Neuronal stem cell (in vitro differentiated cells): ENCODE data around the gene MKNK1.

Experiments
- DNase-seq: peaks from one replicate; pipeline ENCODE4 v3.0.0-alpha.2; 2013; ENCODE audit warnings: low spot score
- H2AFZ ChIP-seq: one replicate; pipeline ENCODE4 v1.6.1; 2013; ENCODE audit warnings: mild to moderate bottlenecking, low read length, inconsistent platforms
- H2AK5ac ChIP-seq: 2 replicates; pipeline ENCODE4 v1.6.1; 2013; ENCODE audit warnings: low read depth, mild to moderate bottlenecking, inconsistent platforms, low read length, moderate library complexity, mixed read lengths
- H2BK120ac ChIP-seq: 2 replicates; pipeline ENCODE4 v1.6.1; 2013; ENCODE audit warnings: low read depth, mild to moderate bottlenecking, inconsistent platforms, low read length, moderate library complexity, mixed read lengths
- H2BK12ac ChIP-seq: one replicate; pipeline ENCODE4 v1.6.1; 2013; ENCODE audit warnings: low read length, inconsistent platforms
- H2BK15ac ChIP-seq: 2 replicates; pipeline ENCODE4 v1.6.1; 2013; ENCODE audit warnings: mild to moderate bottlenecking, low read length, inconsistent platforms, mixed read lengths
- H2BK5ac ChIP-seq: one replicate; pipeline ENCODE4 v1.6.1; 2013; ENCODE audit warnings: inconsistent platforms, mild to moderate bottlenecking, low read length, moderate library complexity
- H3K14ac ChIP-seq: one replicate; pipeline ENCODE4 v1.6.1; 2013; ENCODE audit warnings: low read length, inconsistent platforms
- H3K18ac ChIP-seq: 2 replicates; pipeline ENCODE4 v1.6.1; 2013; ENCODE audit warnings: low read length, inconsistent platforms
- H3K23ac ChIP-seq: 2 replicates; pipeline ENCODE4 v1.6.1; 2013; ENCODE audit warnings: low read depth, mild to moderate bottlenecking, mixed read lengths, low read length, inconsistent platforms; ENCODE audit not compliant: poor library complexity
- H3K27ac ChIP-seq: replicated peaks from 3 replicates; pipeline ENCODE4 v1.5.1; 2013; ENCODE audit warnings: low read length, inconsistent platforms
- H3K27me3 ChIP-seq, 3 experiments: 2 replicates each; pipeline ENCODE4 v1.6.1; 2013; ENCODE audit warnings: low read length in 3 of 3, mild to moderate bottlenecking in 2 of 3, inconsistent platforms in 1 of 3, low read depth in 1 of 3, mixed read lengths in 1 of 3, moderate library complexity in 1 of 3; ENCODE audit not compliant: control insufficient read depth in 3 of 3, insufficient read depth in 3 of 3
- H3K36me3 ChIP-seq, 2 donors: replicated peaks in 1 of 2; 2 replicates each; pipeline ENCODE4 v1.6.1; 2013; ENCODE audit warnings: low read length in 2 of 2; ENCODE audit not compliant: control insufficient read depth in 2 of 2, insufficient read depth in 2 of 2
- H3K4ac ChIP-seq: 2 replicates; pipeline ENCODE4 v1.6.1; 2013; ENCODE audit warnings: inconsistent platforms, mild to moderate bottlenecking, low read length, moderate library complexity
- H3K4me1 ChIP-seq, 2 donors: 1 replicate in 1 of 2; 2 replicates in 1 of 2; pipeline ENCODE4 v1.6.1; 2013; ENCODE audit warnings: low read length in 2 of 2, low read depth in 1 of 2; ENCODE audit not compliant: control insufficient read depth in 2 of 2, insufficient read depth in 1 of 2
- H3K4me2 ChIP-seq: one replicate; pipeline ENCODE4 v1.6.1; 2013; ENCODE audit warnings: mild to moderate bottlenecking, low read length, inconsistent platforms; ENCODE audit not compliant: insufficient read depth, poor library complexity, severe bottlenecking
- H3K4me3 ChIP-seq, 2 donors: 2 replicates each; pipeline ENCODE4 v1.5.1; 2013; ENCODE audit warnings: low read length in 2 of 2, mild to moderate bottlenecking in 2 of 2, inconsistent platforms in 1 of 2, moderate library complexity in 1 of 2
- H3K79me1 ChIP-seq: one replicate; pipeline ENCODE4 v1.6.1; 2013; ENCODE audit warnings: low read depth, mild to moderate bottlenecking, inconsistent platforms, low read length, moderate library complexity
- H3K9ac ChIP-seq: one replicate; pipeline ENCODE4 v1.6.1; 2013; ENCODE audit warnings: mild to moderate bottlenecking, low read depth, low read length, inconsistent platforms; ENCODE audit not compliant: poor library complexity
- H3K9me3 ChIP-seq, 2 donors: replicated peaks in 1 of 2; 2 replicates each; pipeline versions ENCODE3 to v1.6.1; 2013; ENCODE audit warnings: low read length in 2 of 2, mild to moderate bottlenecking in 2 of 2, inconsistent platforms in 1 of 2, low read depth in 1 of 2, mixed read lengths in 1 of 2, moderate library complexity in 1 of 2; ENCODE audit not compliant: control insufficient read depth in 2 of 2, insufficient read depth in 1 of 2
- H4K8ac ChIP-seq: one replicate; pipeline ENCODE4 v1.6.1; 2013; ENCODE audit warnings: low read depth, mild to moderate bottlenecking, inconsistent platforms, low read length, moderate library complexity
- H4K91ac ChIP-seq: one replicate; pipeline ENCODE4 v1.6.1; 2013; ENCODE audit warnings: low read length, low read depth, mild to moderate bottlenecking, inconsistent platforms; ENCODE audit not compliant: poor library complexity
- WGBS, 2 donors: extraction: QIAGEN DNeasy Blood & Tissue Kit; methylation state at CpG; one replicate each; pipeline ENCODE4 v1.1.7; 2013; ENCODE audit warnings: missing lambda C conversion rate in 2 of 2, mixed read lengths in 1 of 2; ENCODE audit not compliant: insufficient read length in 2 of 2, insufficient replicate concordance in 1 of 2; ENCODE audit errors: extremely low coverage in 2 of 2; 5-methylcytosine and 5-hydroxymethylcytosine counted together

MKNK1 gene

GRCh38 chr1:46539972-46540371 lies 64.1 kb downstream of the MKNK1 start:
- no peak overlapping the region for H3K9ac ChIP-seq
- no peaks in the 10 kb centered on the region for H3K79me1 ChIP-seq
- peaks cover 7 to 14% of the 10 kb centered on the region in 2 donors for H3K9me3 ChIP-seq
- H2BK12ac ChIP-seq, result no peak overlapping the region
- no peak overlapping the region for H3K4me3 ChIP-seq
- H3K27ac ChIP-seq, result no peak overlapping the region
- no CpG with 5 or more reads among the region's 9 CpGs for WGBS, 2 donors
- DNase-seq, result no peak
- no peak overlapping the region for H3K23ac ChIP-seq
- peaks cover 13 to 93% (median 36%) of the 10 kb centered on the region in 3 experiments for H3K27me3 ChIP-seq
- H4K91ac ChIP-seq, result no peak overlapping the region
- H3K4ac ChIP-seq, result no peak overlapping the region
- H3K36me3 ChIP-seq, result no peaks in the 10 kb centered on the region
- no peak overlapping the region for H2BK5ac ChIP-seq
- peak overlapping the region; percentile 39 for H2BK120ac ChIP-seq
- peak overlapping the region; percentile 51 for H3K18ac ChIP-seq
- no peak overlapping the region for H2BK15ac ChIP-seq
- no peak overlapping the region for H2AFZ ChIP-seq
- no peak overlapping the region for H3K14ac ChIP-seq
- no peak overlapping the region for H3K4me2 ChIP-seq
- no peak overlapping the region for H4K8ac ChIP-seq
- H3K4me1 ChIP-seq, result peaks cover 0 to 9% of the 10 kb centered on the region in 2 donors
- no peak overlapping the region for H2AK5ac ChIP-seq

- no peak overlapping the region for H3K14ac ChIP-seq
- H2AFZ ChIP-seq, result no peak overlapping the region
- H4K8ac ChIP-seq, result no peak overlapping the region
- peaks cover 0 to 2% of the 10 kb centered on the region in 2 donors for H3K4me1 ChIP-seq
- no peak overlapping the region for H3K4me2 ChIP-seq
- no peak overlapping the region for H3K4ac ChIP-seq
- H3K27ac ChIP-seq, result no peak overlapping the region
- H3K4me3 ChIP-seq, result no peak overlapping the region
- H3K36me3 ChIP-seq, result no peaks in the 10 kb centered on the region
- H3K9ac ChIP-seq, result no peak overlapping the region
- H2BK5ac ChIP-seq, result no peak overlapping the region
- H2BK120ac ChIP-seq, result no peak overlapping the region
- no peak overlapping the region for H2BK15ac ChIP-seq
- no peak overlapping the region for H4K91ac ChIP-seq
- peaks cover 2 to 14% of the 10 kb centered on the region in 2 donors for H3K9me3 ChIP-seq
- DNase-seq, result no peak
- no peak overlapping the region for H2AK5ac ChIP-seq
- H3K79me1 ChIP-seq, result no peaks in the 10 kb centered on the region
- H3K23ac ChIP-seq, result no peak overlapping the region
- no CpG with 5 or more reads among the region's 2 CpGs for WGBS, 2 donors
- no peak overlapping the region for H3K18ac ChIP-seq
- H3K27me3 ChIP-seq, result peaks cover 4 to 93% (median 33%) of the 10 kb centered on the region in 3 experiments
- H2BK12ac ChIP-seq, result no peak overlapping the region
Measured at GRCh38 chr1:46538147-46538546, 65.9 kb downstream of the MKNK1 start.

DNA sequence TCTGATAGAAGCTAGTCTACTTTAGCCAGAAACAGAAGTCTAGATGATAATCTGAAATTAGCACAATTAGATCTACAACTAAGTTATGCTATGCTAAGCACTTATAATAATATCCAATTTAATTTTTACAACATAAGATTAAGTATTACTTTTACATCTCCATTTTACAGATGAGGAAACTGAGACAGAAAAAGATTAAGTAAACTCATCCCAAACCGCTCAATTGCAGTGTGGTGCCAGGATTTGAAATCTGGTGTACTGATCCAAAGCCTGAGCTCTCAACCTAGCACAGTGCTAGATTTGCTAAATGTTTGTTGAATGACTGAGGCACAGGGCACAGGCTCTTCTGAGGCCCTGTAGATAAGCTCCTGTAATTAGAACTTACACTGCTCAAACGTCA lies 66.4 kb downstream of the MKNK1 start:
- H3K27ac ChIP-seq, result no peak overlapping the region

DNA sequence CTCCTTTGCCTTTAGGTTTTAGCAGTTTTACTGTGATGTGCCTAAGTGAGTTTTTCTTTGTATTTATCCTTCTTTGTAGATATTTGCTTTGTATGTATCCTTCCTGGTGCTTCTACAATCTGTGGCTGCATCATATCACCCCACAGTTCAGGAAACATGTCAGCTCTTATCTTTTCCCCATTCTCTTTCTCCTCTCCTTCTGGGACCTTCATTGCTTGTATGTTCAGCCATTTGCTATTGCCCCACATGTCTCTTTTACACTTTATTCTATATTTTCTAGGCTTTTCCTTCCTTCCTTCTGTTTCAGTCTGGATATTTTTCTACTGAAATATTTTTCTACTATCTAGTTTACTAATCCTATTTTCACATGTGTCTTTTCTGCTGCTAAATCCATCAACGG lies 67.5 kb downstream of the MKNK1 start:
- WGBS, 2 donors, result no CpG with 5 or more reads among the region's 1 CpG
- Histone ChIP-seq H3K79me1 (no peaks in the 10 kb centered on the region), H2AK5ac (no peak overlapping the region), H3K14ac (no peak overlapping the region), H3K18ac (no peak overlapping the region), H3K36me3 (no peaks in the 10 kb centered on the region), H4K91ac (no peak overlapping the region), H3K27me3 (peaks cover 4 to 90% (median 33%) of the 10 kb centered on the region in 3 experiments), H3K23ac (no peak overlapping the region), H4K8ac (no peak overlapping the region), H3K4ac (no peak overlapping the region), H2AFZ (no peak overlapping the region), H3K4me1 (peaks cover 0 to 2% of the 10 kb centered on the region in 2 donors), H3K9ac (no peak overlapping the region), H3K9me3 (peaks cover 2 to 14% of the 10 kb centered on the region in 2 donors), H3K4me2 (no peak overlapping the region), H3K4me3 (no peak overlapping the region), H2BK5ac (no peak overlapping the region), H2BK120ac (no peak overlapping the region), H2BK15ac (no peak overlapping the region), H2BK12ac (no peak overlapping the region), H3K27ac (no peak overlapping the region)
- DNase-seq, result no peak

More for the DNA sequence above, 66.4 kb downstream of the MKNK1 start:
- no peak overlapping the region for H3K4me2 ChIP-seq
- no peak overlapping the region for H4K91ac ChIP-seq
- H2BK12ac ChIP-seq, result no peak overlapping the region
- H3K4me3 ChIP-seq, result no peak overlapping the region
- H3K27me3 ChIP-seq, result peaks cover 4 to 90% (median 31%) of the 10 kb centered on the region in 3 experiments
- WGBS, 2 donors, result no CpG with 5 or more reads among the region's 2 CpGs
- H3K9ac ChIP-seq, result no peak overlapping the region
- H3K23ac ChIP-seq, result no peak overlapping the region
- H3K4me1 ChIP-seq, result peaks cover 0 to 2% of the 10 kb centered on the region in 2 donors
- peaks cover 2 to 14% of the 10 kb centered on the region in 2 donors for H3K9me3 ChIP-seq
- H3K18ac ChIP-seq, result no peak overlapping the region
- no peak overlapping the region for H4K8ac ChIP-seq
- no peak overlapping the region for H3K14ac ChIP-seq
- no peak overlapping the region for H2AFZ ChIP-seq
- H3K79me1 ChIP-seq, result no peaks in the 10 kb centered on the region
- no peak overlapping the region for H3K4ac ChIP-seq
- H2AK5ac ChIP-seq, result no peak overlapping the region
- DNase-seq, result no peak
- H3K36me3 ChIP-seq, result no peaks in the 10 kb centered on the region
- no peak overlapping the region for H2BK120ac ChIP-seq
- H2BK15ac ChIP-seq, result no peak overlapping the region
- H2BK5ac ChIP-seq, result no peak overlapping the region
